ENCODE results near the gene ZNFX1.
A peak's percentile ranks its signal among the peaks of the same experiment; 100 is the strongest.

Gene ZNFX1

DNA sequence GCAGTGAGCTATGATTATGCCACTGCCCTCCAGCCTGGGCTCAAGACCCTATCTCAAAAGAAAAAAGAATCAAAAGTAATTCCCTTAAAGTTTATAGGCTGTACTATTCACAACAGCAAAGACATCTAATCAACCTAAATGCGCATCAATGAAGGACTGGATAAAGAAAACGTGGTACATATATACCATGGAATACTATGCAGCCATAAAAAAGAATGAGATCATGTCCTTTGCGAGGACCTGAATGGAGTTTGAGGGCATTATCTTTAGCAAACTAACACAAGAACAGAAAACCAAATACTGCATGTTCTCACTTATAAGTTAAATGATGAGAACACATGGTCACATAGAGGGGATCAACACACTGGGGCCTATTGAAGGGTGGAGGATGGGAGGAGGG lies 16.7 kb downstream of the ZNFX1 start:
- Mint-ChIP-seq H3K27ac (no peak overlapping the region), H3K4me3 (no peak overlapping the region), H3K9me3 (no peaks in the 10 kb centered on the region), H3K4me1 (peaks cover 3% of the 10 kb centered on the region), H3K27me3 (no peaks in the 10 kb centered on the region), H3K36me3 (peaks cover 47% of the 10 kb centered on the region)
- no peak for ATAC-seq (ENCODE audit: low read depth)
- no peak for DNase-seq (ENCODE audit: low spot score in 2 of 2)

DNA sequence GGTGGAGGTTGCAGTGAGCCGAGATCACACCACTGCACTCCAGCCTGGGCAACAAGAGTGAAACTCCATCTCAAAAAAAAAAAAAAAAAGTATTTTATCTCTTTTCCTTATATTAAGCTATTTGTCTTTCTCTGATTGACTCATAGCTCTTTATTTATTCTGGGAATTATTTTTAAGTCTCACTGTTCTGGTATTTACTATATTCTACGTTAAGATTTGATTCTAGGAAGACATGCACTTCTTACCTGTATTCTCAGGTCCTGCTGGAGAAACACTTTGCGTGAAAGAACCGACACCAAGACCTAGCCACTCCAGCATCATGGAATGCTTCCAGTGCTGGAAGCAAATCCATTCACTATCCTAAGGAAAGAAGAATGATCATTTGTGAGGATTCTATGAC lies 17.6 kb downstream of the ZNFX1 start:
- no peak for DNase-seq (ENCODE audit: low spot score in 2 of 2)
- no peaks in the 10 kb centered on the region for H3K27me3 Mint-ChIP-seq
- no peaks in the 10 kb centered on the region for H3K9me3 Mint-ChIP-seq
- no peak overlapping the region for H3K4me3 Mint-ChIP-seq
- H3K27ac Mint-ChIP-seq: no peak overlapping the region
- H3K36me3 Mint-ChIP-seq: peaks cover 51% of the 10 kb centered on the region
- no peaks in the 10 kb centered on the region for H3K4me1 Mint-ChIP-seq
- ATAC-seq (ENCODE audit: low read depth): no peak

DNA sequence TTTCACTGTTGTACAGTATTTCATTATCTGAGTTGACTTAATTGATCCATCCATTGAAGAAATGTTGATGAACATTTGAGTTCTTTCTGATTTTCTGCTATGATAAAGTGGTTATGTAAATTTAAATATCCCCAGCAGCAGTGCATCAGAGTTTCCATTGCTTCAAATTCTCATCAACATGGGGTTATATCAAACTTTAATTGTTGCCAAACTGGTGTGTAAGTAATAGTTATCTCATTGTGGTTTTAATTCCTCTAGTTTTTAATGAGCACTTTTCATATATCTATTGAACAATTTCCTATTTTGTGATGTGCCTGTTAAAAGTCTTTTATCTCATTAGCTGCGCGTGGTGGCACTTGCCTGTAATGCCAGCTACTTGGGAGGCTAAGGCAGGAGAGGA lies 18.1 kb downstream of the ZNFX1 start:
- H3K4me1 Mint-ChIP-seq: no peaks in the 10 kb centered on the region
- no peak overlapping the region for H3K4me3 Mint-ChIP-seq
- no peaks in the 10 kb centered on the region for H3K27me3 Mint-ChIP-seq
- H3K9me3 Mint-ChIP-seq: no peaks in the 10 kb centered on the region
- DNase-seq (ENCODE audit: low spot score in 2 of 2) (no peak), ATAC-seq (ENCODE audit: low read depth) (no peak)
- H3K36me3 Mint-ChIP-seq: peaks cover 53% of the 10 kb centered on the region
- no peak overlapping the region for H3K27ac Mint-ChIP-seq

DNA sequence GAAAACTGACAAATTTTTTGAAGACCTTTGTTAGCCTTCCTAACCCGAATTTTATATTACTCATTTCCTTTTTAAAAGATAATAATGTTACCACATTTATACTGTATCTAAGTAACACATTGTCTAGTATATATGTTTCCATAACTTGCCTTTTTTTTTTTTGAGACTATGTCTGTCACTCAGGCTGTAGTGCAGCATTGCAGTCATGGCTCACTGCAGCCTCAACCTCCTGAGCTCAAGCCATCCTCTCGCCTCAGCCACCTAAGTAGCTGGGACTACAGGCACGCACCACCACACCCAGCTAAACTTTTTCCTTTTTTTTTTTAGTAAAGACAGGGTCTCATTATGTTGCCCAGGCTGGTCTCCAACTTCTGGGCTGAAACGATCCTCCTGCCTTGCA lies 18.6 kb downstream of the ZNFX1 start:
- Mint-ChIP-seq H3K36me3 (peaks cover 53% of the 10 kb centered on the region), H3K27ac (no peak overlapping the region), H3K4me1 (no peaks in the 10 kb centered on the region), H3K27me3 (no peaks in the 10 kb centered on the region), H3K4me3 (no peak overlapping the region), H3K9me3 (no peaks in the 10 kb centered on the region)
- DNase-seq (ENCODE audit: low spot score in 2 of 2) (no peak), ATAC-seq (ENCODE audit: low read depth) (no peak)

DNA sequence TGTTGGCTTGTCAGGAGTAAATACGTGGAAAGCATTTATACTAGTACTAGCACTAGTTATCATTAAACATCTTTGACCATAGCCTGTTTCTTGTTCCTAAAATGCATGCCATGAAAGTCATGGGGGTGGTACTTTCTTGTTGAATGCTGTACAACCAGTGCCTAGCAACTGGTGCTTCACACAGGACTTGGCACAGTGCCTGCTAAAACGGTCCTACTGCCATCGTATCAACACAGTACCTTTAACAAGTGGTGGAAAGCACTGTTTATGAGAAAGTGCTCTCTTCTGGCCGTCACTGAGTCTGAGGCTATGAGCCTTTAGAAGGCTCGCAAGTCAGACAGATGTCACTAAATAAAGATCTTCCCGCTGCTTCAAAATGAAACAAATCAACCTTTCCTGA lies 21.6 kb downstream of the ZNFX1 start:
- H3K27ac Mint-ChIP-seq: peak overlapping the region; percentile 70
- ATAC-seq (ENCODE audit: low read depth) (no peak), DNase-seq (ENCODE audit: low spot score in 2 of 2) (no peak)
- H3K4me1 Mint-ChIP-seq: no peaks in the 10 kb centered on the region
- H3K27me3 Mint-ChIP-seq: no peaks in the 10 kb centered on the region
- peaks cover 51% of the 10 kb centered on the region for H3K36me3 Mint-ChIP-seq
- no peak overlapping the region for H3K4me3 Mint-ChIP-seq
- H3K9me3 Mint-ChIP-seq: no peaks in the 10 kb centered on the region

DNA sequence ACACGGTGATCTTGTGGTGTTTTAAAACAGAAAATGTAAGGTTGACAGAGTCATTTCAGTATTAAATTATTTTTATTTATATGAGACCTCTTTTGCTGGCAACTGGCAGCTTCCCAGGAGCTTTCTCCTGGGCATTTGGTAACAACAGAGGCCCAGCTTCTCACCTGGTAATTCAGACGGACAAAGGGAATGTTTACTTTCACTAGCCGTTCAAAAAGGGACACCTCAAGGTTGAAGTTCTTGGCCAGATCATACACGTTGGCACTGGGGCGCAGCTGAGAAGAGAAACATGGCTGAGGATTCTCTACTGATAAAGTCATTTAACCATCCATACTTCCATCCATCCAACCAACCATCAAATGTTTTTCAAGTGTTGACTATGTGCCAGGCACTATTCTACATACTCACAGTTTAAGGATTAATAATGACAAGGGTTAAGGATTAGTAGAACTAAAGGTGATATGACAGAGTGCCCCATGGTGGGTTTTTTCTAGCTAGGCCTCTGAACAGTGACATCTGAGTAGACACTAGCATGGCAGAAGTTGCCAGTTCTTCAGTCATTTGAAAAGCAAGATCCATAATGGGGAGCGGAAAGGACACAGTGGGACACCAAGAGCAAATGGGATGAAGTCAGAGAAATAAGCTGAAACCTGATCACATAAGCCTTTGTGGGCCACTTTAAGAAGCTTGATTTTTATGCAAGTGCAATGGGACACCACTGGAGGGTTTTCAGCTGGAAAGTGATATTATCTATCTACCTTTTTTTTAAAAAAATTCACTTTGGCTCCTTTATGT lies 25.1 kb downstream of the ZNFX1 start:
- Mint-ChIP-seq H3K4me3 (no peak overlapping the region), H3K27me3 (no peaks in the 10 kb centered on the region), H3K27ac (peak overlapping the region; percentile 38), H3K4me1 (no peaks in the 10 kb centered on the region), H3K9me3 (no peaks in the 10 kb centered on the region), H3K36me3 (peaks cover 50% of the 10 kb centered on the region)
- DNase-seq (ENCODE audit: low spot score in 2 of 2): no peak
- no peak for ATAC-seq (ENCODE audit: low read depth)

DNA sequence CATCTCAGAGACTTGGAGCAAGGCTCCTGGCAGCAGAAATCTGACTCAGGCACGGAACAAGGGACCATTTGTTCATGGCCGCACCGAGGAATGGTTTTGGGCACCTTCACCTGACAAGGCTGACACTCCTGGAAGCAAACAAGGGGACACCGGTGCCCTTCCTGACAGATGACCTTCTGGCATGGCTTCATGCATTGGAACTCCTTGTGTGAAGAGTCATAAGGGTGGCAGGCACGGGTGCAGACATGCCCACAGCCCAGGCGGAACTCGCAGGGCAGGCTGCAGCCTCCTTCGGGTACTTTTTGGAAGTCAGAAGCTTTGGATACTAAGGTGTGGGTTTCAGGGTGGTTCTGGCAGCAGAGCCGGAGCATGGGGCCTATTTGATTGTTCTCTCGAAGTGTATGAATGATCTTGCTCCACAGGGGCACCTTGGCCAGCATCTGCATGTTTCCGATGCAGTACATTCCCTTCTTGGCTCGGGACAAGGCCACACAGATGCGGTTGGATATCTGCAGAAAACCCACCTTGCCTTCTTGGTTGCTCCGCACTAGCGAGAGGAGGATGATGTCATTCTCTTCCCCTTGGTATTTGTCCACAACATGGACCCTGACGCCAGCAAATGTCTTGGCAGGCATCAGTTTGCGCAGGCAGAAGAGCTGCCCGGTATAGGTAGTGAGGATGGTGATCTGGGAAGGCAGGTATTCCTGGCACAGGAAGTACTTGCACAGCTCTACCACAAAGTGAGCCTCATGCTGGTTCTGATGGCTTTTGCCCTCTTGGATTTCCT lies 28.8 kb downstream of the ZNFX1 start:
- Mint-ChIP-seq H3K4me3 (no peak overlapping the region), H3K9me3 (no peaks in the 10 kb centered on the region), H3K27me3 (no peaks in the 10 kb centered on the region), H3K36me3 (peaks cover 31% of the 10 kb centered on the region), H3K27ac (peak overlapping the region; percentile 24), H3K4me1 (peaks cover 4% of the 10 kb centered on the region)
- DNase-seq (ENCODE audit: low spot score in 2 of 2) (no peak), ATAC-seq (ENCODE audit: low read depth) (no peak)

DNA sequence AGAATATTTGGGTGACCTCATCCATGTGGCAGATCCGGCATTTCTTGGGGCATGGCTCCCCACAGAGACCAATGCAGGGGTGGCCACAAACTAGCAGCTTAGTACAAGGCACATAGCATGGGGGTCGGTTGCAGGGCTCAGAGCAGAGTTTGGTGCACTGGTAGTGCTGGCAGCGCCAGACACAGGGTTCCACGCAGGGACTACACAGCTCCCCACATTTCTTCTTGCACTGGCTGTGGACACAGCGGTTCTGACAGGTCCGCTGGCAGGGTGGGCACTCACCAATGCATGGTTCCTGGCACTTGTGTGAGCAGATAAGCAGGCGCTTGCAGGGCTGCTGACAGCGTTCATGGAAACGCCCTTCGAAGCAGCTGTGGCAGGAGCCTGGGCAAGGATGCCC lies 29.6 kb downstream of the ZNFX1 start:
- ATAC-seq (ENCODE audit: low read depth) (no peak), DNase-seq (ENCODE audit: low spot score in 2 of 2) (no peak)
- no peaks in the 10 kb centered on the region for H3K9me3 Mint-ChIP-seq
- peaks cover 27% of the 10 kb centered on the region for H3K36me3 Mint-ChIP-seq
- no peak overlapping the region for H3K4me3 Mint-ChIP-seq
- peaks cover 4% of the 10 kb centered on the region for H3K4me1 Mint-ChIP-seq
- no peak overlapping the region for H3K27ac Mint-ChIP-seq
- H3K27me3 Mint-ChIP-seq: no peaks in the 10 kb centered on the region

DNA sequence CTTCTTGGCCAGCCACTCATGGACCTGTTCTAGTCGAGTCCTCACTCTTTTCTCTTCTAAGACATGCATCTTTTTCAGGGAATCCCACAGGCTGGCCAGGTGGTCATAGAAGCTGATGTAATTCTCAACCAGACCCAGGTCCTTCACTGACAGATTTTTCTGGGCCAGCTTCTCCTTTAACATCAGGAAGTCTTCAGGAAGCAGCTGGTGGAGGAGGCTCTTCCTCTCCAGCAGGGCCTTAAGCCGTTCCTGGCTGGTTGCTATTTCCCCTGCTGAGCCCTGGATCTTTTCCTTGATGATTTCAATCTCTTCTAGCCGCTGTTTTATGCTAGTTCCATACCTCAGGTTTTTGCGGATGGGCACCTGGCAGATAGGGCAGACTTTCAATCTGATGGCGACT lies 30.1 kb downstream of the ZNFX1 start:
- peaks cover 4% of the 10 kb centered on the region for H3K4me1 Mint-ChIP-seq
- H3K9me3 Mint-ChIP-seq: no peaks in the 10 kb centered on the region
- no peak for ATAC-seq (ENCODE audit: low read depth)
- H3K27me3 Mint-ChIP-seq: no peaks in the 10 kb centered on the region
- no peak for DNase-seq (ENCODE audit: low spot score in 2 of 2)
- H3K27ac Mint-ChIP-seq: peak overlapping the region; percentile 11
- no peak overlapping the region for H3K4me3 Mint-ChIP-seq
- peaks cover 24% of the 10 kb centered on the region for H3K36me3 Mint-ChIP-seq

DNA sequence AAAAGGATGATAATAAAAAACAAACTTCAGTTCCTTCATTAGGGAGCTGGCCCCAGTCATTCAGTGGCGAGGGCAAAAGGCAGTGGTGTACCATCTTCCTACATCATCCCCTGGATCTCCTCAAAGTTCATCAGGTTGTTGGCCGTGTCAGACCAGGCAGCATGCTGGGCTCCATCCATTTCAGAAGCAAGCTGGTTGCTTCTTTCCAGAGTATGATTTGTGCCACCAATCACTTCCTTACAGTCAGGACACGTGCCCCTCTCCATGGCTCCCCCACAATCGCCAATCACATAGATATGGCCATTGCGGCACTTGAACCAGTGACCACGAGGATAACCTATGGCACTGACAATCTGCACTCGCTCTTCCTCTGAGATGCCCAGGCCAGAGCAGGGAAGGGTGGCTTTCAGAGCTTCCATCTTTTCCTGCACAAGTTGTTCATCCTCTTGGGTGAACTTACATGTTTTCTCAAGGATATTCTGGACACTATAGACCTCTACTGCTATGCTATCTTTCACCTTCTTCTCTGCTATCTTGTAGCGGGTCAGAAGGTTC lies 30.6 kb downstream of the ZNFX1 start:
- no peaks in the 10 kb centered on the region for H3K27me3 Mint-ChIP-seq
- H3K4me1 Mint-ChIP-seq: peaks cover 4% of the 10 kb centered on the region
- ATAC-seq (ENCODE audit: low read depth): no peak
- H3K27ac Mint-ChIP-seq: peak overlapping the region; percentile 11
- no peak for DNase-seq (ENCODE audit: low spot score in 2 of 2)
- H3K9me3 Mint-ChIP-seq: no peaks in the 10 kb centered on the region
- H3K36me3 Mint-ChIP-seq: peaks cover 21% of the 10 kb centered on the region
- H3K4me3 Mint-ChIP-seq: no peak overlapping the region

DNA sequence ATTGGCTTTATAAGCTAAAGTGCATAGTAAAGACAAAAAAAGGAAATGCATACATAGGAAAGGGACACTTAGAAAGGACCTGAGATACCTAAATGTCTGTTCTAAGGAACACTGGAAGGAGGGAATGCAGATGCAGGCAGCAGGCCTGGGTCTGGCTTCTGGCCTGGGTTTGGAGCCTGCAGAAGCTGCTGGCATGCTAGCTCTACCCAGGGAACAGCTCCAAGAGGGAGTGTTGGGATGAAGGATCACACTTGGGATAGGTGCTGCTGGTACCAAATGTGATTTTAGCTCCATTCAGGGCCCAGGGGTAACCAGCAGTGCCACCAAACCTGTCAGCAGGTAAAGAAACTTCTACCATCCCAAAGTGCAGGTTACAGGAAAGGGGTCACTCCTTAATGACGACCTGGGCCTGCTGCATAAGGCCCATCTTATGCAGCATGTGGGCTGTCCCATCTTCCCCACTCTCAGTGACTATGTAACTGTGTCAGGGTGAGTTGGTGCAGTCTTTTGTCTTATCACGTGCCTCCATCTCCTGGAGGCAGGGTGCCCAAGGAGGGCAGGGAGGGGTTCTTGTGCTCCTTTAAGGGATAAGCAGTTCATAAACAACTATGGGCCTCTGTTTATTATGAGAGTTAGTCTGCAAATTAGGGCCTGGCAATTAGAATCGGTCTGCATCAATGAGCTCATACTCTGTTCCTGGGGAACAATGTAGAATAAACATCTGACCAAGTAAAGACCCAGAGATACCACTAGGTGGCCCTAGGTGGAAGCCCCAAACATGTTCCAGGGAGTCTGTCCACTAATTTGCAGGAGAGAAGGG lies 31.7 kb downstream of the ZNFX1 start:
- DNase-seq (ENCODE audit: low spot score in 2 of 2) (peak in 1 of 2 donors; percentile 20), ATAC-seq (ENCODE audit: low read depth) (peak; percentile 82)
- Mint-ChIP-seq H3K27ac (peak overlapping the region; percentile 55), H3K36me3 (peaks cover 24% of the 10 kb centered on the region), H3K4me1 (peaks cover 4% of the 10 kb centered on the region), H3K27me3 (no peaks in the 10 kb centered on the region), H3K9me3 (no peaks in the 10 kb centered on the region), H3K4me3 (no peak overlapping the region)

DNA sequence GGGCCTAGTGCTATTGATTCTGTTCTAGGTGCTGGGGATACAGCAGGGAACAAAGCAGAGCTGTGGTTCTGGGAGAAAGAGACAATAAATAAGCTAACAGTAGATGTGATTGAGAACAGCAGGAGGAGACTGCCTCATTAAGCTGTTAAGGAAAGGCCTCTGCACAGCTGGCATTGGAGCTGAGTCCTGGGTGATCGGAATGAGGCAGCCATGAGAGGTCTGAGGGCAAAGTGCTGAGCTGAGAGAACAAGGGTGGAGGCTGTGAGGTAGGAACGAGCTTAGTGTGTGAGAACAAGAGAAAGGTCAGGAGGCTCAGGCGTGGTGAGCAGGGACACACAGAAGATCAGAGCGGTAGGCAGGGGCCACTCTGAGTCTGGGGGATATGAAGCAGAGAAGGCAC lies 40.3 kb downstream of the ZNFX1 start:
- ATAC-seq (ENCODE audit: low read depth): no peak
- no peak for DNase-seq (ENCODE audit: low spot score in 2 of 2)
- Mint-ChIP-seq H3K27me3 (no peaks in the 10 kb centered on the region), H3K27ac (peak overlapping the region; percentile 63), H3K4me3 (no peak overlapping the region), H3K4me1 (peaks cover 3% of the 10 kb centered on the region), H3K36me3 (peaks cover 39% of the 10 kb centered on the region), H3K9me3 (no peaks in the 10 kb centered on the region)

DNA sequence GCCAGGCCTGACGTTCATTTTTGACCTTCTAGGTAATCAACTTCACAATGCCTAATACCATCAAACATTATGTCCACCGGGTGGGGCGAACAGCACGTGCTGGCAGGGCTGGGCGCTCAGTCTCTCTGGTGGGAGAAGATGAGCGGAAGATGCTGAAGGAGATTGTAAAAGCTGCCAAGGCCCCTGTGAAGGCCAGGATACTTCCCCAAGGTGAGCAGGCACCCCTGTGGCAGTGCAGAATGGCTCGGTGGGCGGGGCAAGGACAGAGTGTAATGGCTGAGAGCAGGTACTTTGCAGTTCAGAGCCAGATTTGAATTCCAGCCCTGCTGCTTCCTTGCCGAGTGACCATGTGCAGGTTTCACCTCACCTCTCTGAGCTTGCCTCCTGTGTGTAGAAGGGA lies 41.6 kb downstream of the ZNFX1 start:
- Mint-ChIP-seq H3K36me3 (peaks cover 35% of the 10 kb centered on the region), H3K27ac (no peak overlapping the region), H3K4me3 (no peak overlapping the region), H3K4me1 (peaks cover 4% of the 10 kb centered on the region), H3K27me3 (no peaks in the 10 kb centered on the region), H3K9me3 (no peaks in the 10 kb centered on the region)
- DNase-seq (ENCODE audit: low spot score in 2 of 2): no peak
- ATAC-seq (ENCODE audit: low read depth): no peak

DNA sequence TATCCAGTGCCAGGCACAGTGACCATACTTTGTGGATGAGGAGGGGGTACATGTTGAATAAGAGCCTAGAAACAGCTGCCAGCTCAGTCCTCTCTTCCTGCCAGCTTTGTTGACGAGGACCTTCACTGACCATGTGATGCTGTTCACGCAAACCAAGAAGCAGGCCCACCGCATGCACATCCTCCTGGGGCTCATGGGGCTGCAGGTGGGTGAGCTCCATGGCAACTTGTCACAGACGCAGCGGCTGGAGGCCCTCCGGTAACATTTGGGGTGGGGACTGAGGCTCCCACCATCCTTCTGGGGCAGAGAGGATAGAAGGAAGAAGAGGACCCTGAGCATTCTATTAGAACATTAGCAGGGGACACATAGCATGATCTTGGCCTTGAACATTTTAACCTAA lies 43.0 kb downstream of the ZNFX1 start:
- Mint-ChIP-seq H3K27ac (no peak overlapping the region), H3K4me1 (peaks cover 16% of the 10 kb centered on the region), H3K4me3 (no peak overlapping the region), H3K27me3 (no peaks in the 10 kb centered on the region), H3K9me3 (no peaks in the 10 kb centered on the region), H3K36me3 (peaks cover 47% of the 10 kb centered on the region)
- ATAC-seq (ENCODE audit: low read depth) (no peak), DNase-seq (ENCODE audit: low spot score in 2 of 2) (no peak)

Measured in memory B cell (primary cell).